OCI-LY7 (cell line): ENCODE data around the gene FLVCR2.

Source experiments
- CTCF ChIP-seq: fragments of 200-600 bp; sonication (generic); conservative IDR thresholded peaks from 2 replicates; pipeline ENCODE4 v1.5.1; 2014; ENCODE audit warnings: mild to moderate bottlenecking, antibody characterized with exemption, low read length, moderate library complexity, mixed read lengths
- EZH2phosphoT487 ChIP-seq: fragments of 200-600 bp; sonication (generic); IDR thresholded peaks from 2 replicates; pipeline ENCODE4 v1.6.1; 2018; ENCODE audit warnings: low read depth, borderline replicate concordance, mild to moderate bottlenecking, mixed run types, antibody characterized with exemption, low read length, moderate library complexity, mixed read lengths

DNA sequence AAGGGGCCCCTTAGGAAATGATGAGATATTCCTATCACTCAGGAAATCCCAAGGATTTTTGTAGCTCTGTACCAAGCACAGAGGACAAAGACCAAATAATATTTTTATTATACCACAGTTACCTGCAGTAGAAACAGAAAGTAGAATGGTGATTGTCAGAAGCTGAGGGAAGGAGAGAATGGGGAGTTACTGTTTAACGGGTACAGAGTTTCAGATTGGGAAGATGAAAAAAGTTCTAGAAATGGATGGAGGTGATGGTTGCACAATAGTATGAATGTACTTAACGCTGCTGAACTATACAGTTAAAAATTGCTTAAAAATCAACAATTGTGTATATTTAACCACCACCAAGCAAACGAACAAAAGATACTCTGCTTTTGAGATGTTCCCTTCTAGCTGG, 24.1 kb downstream of the FLVCR2 start:
- TF ChIP-seq CTCF (no peak), EZH2phosphoT487 (no peak)
